Transverse colon (tissue), 4 donors: ENCODE data around the gene SLC38A1. TPM values are rescaled to one million over a fixed set of nuclear protein-coding genes. Genes with fewer than 3 reads are reported as not detected.
A peak's percentile ranks its signal among the peaks of the same experiment; 100 is the strongest.

Experiments used
- DNase-seq: peaks from one replicate; pipeline ENCODE4 v3.0.0-alpha.2; 2019
- H3K27ac ChIP-seq, 4 donors: fragments of 200-600 bp; sonication (generic); 2 replicates each; pipeline ENCODE4 v1.5.1; 2016 to 2018; ENCODE audit warnings: inconsistent platforms in 4 of 4
- H3K27me3 ChIP-seq: fragments of 200-600 bp; sonication (generic); 2 replicates; pipeline ENCODE4 v1.5.1; 2017; ENCODE audit warnings: inconsistent platforms
- H3K36me3 ChIP-seq, 4 donors: fragments of 200-600 bp; sonication (generic); 2 replicates each; pipeline ENCODE4 v1.5.1; 2017 to 2019; ENCODE audit warnings: inconsistent platforms in 4 of 4
- H3K4me1 ChIP-seq, 4 donors: fragments of 200-600 bp; sonication (generic); 2 replicates each; pipeline ENCODE4 v1.5.1; 2017 to 2020; ENCODE audit warnings: inconsistent platforms in 4 of 4
- H3K4me3 ChIP-seq, 4 donors: fragments of 200-600 bp; sonication (generic); 1 replicate in 1 of 4; 2 replicates in 3 of 4; pipeline versions ENCODE4 v1.5.1 to v1.6.1; 2017 to 2019; ENCODE audit warnings: inconsistent platforms in 4 of 4
- H3K9me3 ChIP-seq, 2 donors: fragments of 200-600 bp; sonication (generic); 2 replicates each; pipeline ENCODE4 v1.5.1; 2017 to 2019; ENCODE audit warnings: inconsistent platforms in 2 of 2
- CTCF ChIP-seq, 5 experiments: fragments of 200-600 bp in 3 of 5; fragments of 450-650 bp in 2 of 5; sonication (generic) in 3 of 5; IDR thresholded peaks; 1 replicate in 2 of 5; 2 replicates in 3 of 5; pipeline ENCODE4 v1.5.1; 2016 to 2017; ENCODE audit warnings: antibody characterized with exemption in 5 of 5, inconsistent platforms in 3 of 5, mild to moderate bottlenecking in 2 of 5, moderate library complexity in 1 of 5
- EP300 ChIP-seq: sonication (generic); formaldehyde crosslinking; IDR thresholded peaks from one replicate; pipeline ENCODE4 v1.6.1; 2017; ENCODE audit warnings: antibody characterized with exemption, low read depth
- POLR2A ChIP-seq: fragments of 450-650 bp; IDR thresholded peaks from one replicate; pipeline ENCODE4 v1.6.1; 2016; ENCODE audit warnings: antibody characterized with exemption, mild to moderate bottlenecking, moderate library complexity
- POLR2AphosphoS5 ChIP-seq, 3 donors: sonication (generic); formaldehyde crosslinking; IDR thresholded peaks; one replicate each; pipeline ENCODE4 v1.6.1; 2016; ENCODE audit warnings: antibody characterized with exemption in 3 of 3
- WGBS, 2 donors: methylation state at CpG; one replicate each; pipeline ENCODE4 v1.1.5; 2018; ENCODE audit warnings: low coverage in 1 of 2; 5-methylcytosine and 5-hydroxymethylcytosine counted together
- in situ Hi-C, 4 donors: fragments of 200-750 bp; cut with MboI; loops; one replicate each; pipeline versions ENCODE4 v1.15.0 to v1.15.1; 2017; ENCODE audit warnings: low sequenced_read_pairs in 3 of 4, low pct_ligation_motif_present in 1 of 4, low pct_unique_long_range_greater_than_20kb in 1 of 4
- intact Hi-C: fragments of 100-400 bp; cut with DNase I; formaldehyde crosslinking; loops from one replicate; pipeline ENCODE4 v1.15.1; 2023; ENCODE audit warnings: low total_unique reads
- total RNA-seq, 4 donors: library from RNA; depleted of rRNA; stranded (reverse); fragments of >200 nt; gene quantifications; one replicate each; pipeline ENCODE4 v1.1.0, GENCODE V29; 2016

The SLC38A1 gene
- total RNA-seq, 4 donors from 2014 or later, result 36.8 to 139 (median 117) TPM

GRCh38 chr12:46223047-46223446 is 45.8 kb downstream of the SLC38A1 start:
- peaks cover 21 to 61% (median 33%) of the 10 kb centered on the region in 4 donors for H3K4me1 ChIP-seq
- no peaks in the 10 kb centered on the region for H3K9me3 ChIP-seq
- TF ChIP-seq POLR2AphosphoS5 (IDR thresholded peaks at IDR 0.05) (no peak), EP300 (no peak), POLR2A (no peak)
- H3K27ac ChIP-seq, result peak overlapping the region in 2 of 4 donors; percentile 54 to 73
- intact Hi-C loops, result no loop called here
- H3K4me3 ChIP-seq, result no peak overlapping the region
- H3K27me3 ChIP-seq, result no peaks in the 10 kb centered on the region
- in situ Hi-C loops, result no loop called here
- WGBS, 2 donors, result 89 to 90% methylated on average over 5 of the region's 5 CpGs
- no peaks in the 10 kb centered on the region for H3K36me3 ChIP-seq
- DNase-seq, result no peak

GRCh38 chr12:46222636-46223035 is 46.2 kb downstream of the SLC38A1 start:
- DNase-seq, result no peak
- 57 to 88% methylated on average over 1 of the region's 1 CpG for WGBS, 2 donors
- Histone ChIP-seq H3K27ac (peak overlapping the region in 3 of 4 donors; percentile 54 to 73 (median 66)), H3K27me3 (no peaks in the 10 kb centered on the region), H3K36me3 (no peaks in the 10 kb centered on the region), H3K4me1 (peaks cover 19 to 58% (median 35%) of the 10 kb centered on the region in 4 donors), H3K4me3 (no peak overlapping the region), H3K9me3 (no peaks in the 10 kb centered on the region)
- intact Hi-C loops, result no loop called here
- TF ChIP-seq EP300 (no peak), POLR2A (no peak), POLR2AphosphoS5 (IDR thresholded peaks at IDR 0.05) (no peak), CTCF (IDR thresholded peaks at IDR 0.05) (no peak)
- in situ Hi-C loops, result no loop called here

- intact Hi-C loops, result no loop called here
- DNase-seq, result no peak
- no peaks in the 10 kb centered on the region for H3K27me3 ChIP-seq
- WGBS, 2 donors, result 81 to 86% methylated on average over 4 of the region's 4 CpGs
- peaks cover 14 to 62% (median 38%) of the 10 kb centered on the region in 4 donors for H3K4me1 ChIP-seq
- in situ Hi-C loops, result no loop called here
- H3K36me3 ChIP-seq, result no peaks in the 10 kb centered on the region
- H3K4me3 ChIP-seq, result no peak overlapping the region
- no peak for TF ChIP-seq POLR2AphosphoS5 (IDR thresholded peaks at IDR 0.05)
- TF ChIP-seq CTCF (IDR thresholded peaks at IDR 0.05), result no peak
- TF ChIP-seq POLR2A, result no peak
- no peak for TF ChIP-seq EP300
- H3K9me3 ChIP-seq, result no peaks in the 10 kb centered on the region
- peak overlapping the region; percentile 54 to 82 (median 70) for H3K27ac ChIP-seq
These were observed 47.4 kb downstream of the SLC38A1 start for GRCh38 chr12:46221255-46222128.

GRCh38 chr12:46219877-46220655 is 48.8 kb downstream of the SLC38A1 start:
- intact Hi-C loops (no loop called here), in situ Hi-C loops (loop anchor here in 1 of 4 donors (10.0 kb wide), 1 partner anchor 45 kb away; the partner anchor contains the start of gene SLC38A1)
- H3K27ac ChIP-seq, result peak overlapping the region; percentile 66 to 82 (median 73)
- TF ChIP-seq CTCF (IDR thresholded peaks at IDR 0.05) (no peak), POLR2AphosphoS5 (IDR thresholded peaks at IDR 0.05) (no peak), EP300 (no peak), POLR2A (no peak)
- no peaks in the 10 kb centered on the region for H3K27me3 ChIP-seq
- H3K4me1 ChIP-seq, result peaks cover 14 to 76% (median 43%) of the 10 kb centered on the region in 4 donors
- H3K36me3 ChIP-seq, result no peaks in the 10 kb centered on the region
- no peak overlapping the region for H3K4me3 ChIP-seq
- no peaks in the 10 kb centered on the region for H3K9me3 ChIP-seq
- DNase-seq, result peak; percentile 18
- WGBS, 2 donors, result 32 to 57% methylated on average over 7 to 10 of the region's 10 CpGs
